ENCODE measurements around the gene THADA. TPM values are rescaled to one million over a fixed set of nuclear protein-coding genes. Genes with fewer than 3 reads are reported as not detected.

The THADA gene
- total and polyA plus RNA-seq, 2 donors (not counting 3 experiments of a cell fraction or from before 2014, with no cell fraction given) = 22.6 to 25.3 TPM

DNA sequence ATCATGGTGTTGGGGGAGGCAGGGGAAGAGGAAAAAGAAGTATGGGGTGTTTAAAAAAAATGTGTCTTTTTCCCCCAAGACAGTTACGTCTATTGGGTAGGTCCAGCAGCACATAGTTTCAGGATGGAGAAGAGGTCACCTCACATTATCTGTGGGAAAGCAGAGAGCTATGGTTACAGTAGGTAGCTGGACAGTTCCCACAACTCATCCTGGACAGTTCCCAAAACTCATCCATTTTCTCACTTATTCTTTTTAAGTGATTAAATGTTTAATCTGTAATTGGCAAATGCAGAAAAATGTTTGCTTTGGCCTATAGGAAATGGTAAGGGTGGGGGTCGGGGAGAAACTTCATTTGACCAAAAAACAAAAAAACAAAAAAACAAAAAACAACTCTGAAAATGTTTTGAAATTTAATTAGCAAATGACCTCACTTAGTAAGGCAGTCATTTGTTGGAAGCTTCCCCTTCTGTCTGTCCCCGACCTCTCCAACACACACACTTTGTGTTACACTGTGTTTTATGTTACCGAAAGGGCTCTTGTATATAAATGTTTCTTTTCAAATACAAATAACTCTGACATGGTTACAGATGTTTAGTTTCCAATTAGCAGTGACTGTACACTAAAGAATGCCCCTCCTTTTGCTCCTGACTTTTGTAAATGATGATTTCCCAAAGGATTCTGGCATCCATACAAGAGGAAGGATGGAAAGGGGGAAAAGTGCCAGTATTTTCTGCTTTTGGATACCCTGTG, 196.1 kb downstream of the THADA start:
- H3K27ac ChIP-seq (ENCODE audit: insufficient read depth, low read depth, low read length) = no peak overlapping the region
- no peaks in the 10 kb centered on the region for H3K9me1 ChIP-seq (replicated peaks; ENCODE audit: control insufficient read depth, extremely low read depth, insufficient read depth, low read length)
- DNase-seq (ENCODE audit: low read depth, low spot score) (peak; percentile 63), FAIRE-seq (no peak)
- no peak overlapping the region for H3K4me3 ChIP-seq (replicated peaks in 1 of 3; ENCODE audit: insufficient read depth in 1 of 3, low read depth in 1 of 3, low read length in 3 of 3)
- no peaks in the 10 kb centered on the region for H4K20me1 ChIP-seq (replicated peaks; ENCODE audit: control insufficient read depth, extremely low read depth, insufficient read depth, low read length)
- TF ChIP-seq GATA2 (IDR thresholded peaks at IDR 0.05; ENCODE audit: insufficient read depth, insufficient read length, low read depth, low read length) (no peak), FOS (IDR thresholded peaks at IDR 0.05; ENCODE audit: borderline replicate concordance, insufficient read depth, low read length) (peak; percentile 17), POLR2AphosphoS5 (IDR thresholded peaks at IDR 0.05; ENCODE audit: insufficient read depth, low read depth, low read length) (no peak), POLR2A (IDR thresholded peaks at IDR 0.05; ENCODE audit: low read depth, low read length) (no peak), EZH2 (IDR thresholded peaks at IDR 0.05; ENCODE audit: borderline replicate concordance, low read depth, low read length, severe bottlenecking) (no peak)
- no peaks in the 10 kb centered on the region for H3K36me3 ChIP-seq (ENCODE audit: control insufficient read depth in 2 of 2, extremely low read depth in 1 of 2, insufficient read depth in 2 of 2, low read length in 2 of 2)
- no peaks in the 10 kb centered on the region for H3K79me2 ChIP-seq (ENCODE audit: control insufficient read depth, insufficient read depth, low read length)
- dilution Hi-C loops (cut with MboI; ENCODE audit: extremely low pct_ligation_motif_present, low sequenced_read_pairs) (no loop called here), intact Hi-C loops (cut with micrococcal nuclease) (no loop called here)
- no peak overlapping the region for H3K9ac ChIP-seq (replicated peaks; ENCODE audit: extremely low read depth, insufficient read depth, low read length)
- H3K4me1 ChIP-seq (ENCODE audit: control insufficient read depth, extremely low read depth, insufficient read depth, low read length) = no peaks in the 10 kb centered on the region
- no peaks in the 10 kb centered on the region for H3K27me3 ChIP-seq (ENCODE audit: control insufficient read depth in 2 of 2, insufficient read depth in 2 of 2, low read length in 2 of 2)
- POLR2A ChIA-PET = no interaction called here
- CTCF ChIA-PET = interaction anchor here (0.7 kb wide), 1 partner anchor 25 kb away, joined by 3 read pairs; no protein-coding TSS in a partner anchor
- H3K4me2 ChIP-seq (ENCODE audit: insufficient read depth, low read length) = no peak overlapping the region
- H2AFZ ChIP-seq (ENCODE audit: low read depth, low read length) = no peak overlapping the region
- H3K9me3 ChIP-seq (replicated peaks; ENCODE audit: control insufficient read depth, insufficient read depth, low read length) = no peaks in the 10 kb centered on the region
- no TSS peak for BruUV-seq (replicated peaks)

DNA sequence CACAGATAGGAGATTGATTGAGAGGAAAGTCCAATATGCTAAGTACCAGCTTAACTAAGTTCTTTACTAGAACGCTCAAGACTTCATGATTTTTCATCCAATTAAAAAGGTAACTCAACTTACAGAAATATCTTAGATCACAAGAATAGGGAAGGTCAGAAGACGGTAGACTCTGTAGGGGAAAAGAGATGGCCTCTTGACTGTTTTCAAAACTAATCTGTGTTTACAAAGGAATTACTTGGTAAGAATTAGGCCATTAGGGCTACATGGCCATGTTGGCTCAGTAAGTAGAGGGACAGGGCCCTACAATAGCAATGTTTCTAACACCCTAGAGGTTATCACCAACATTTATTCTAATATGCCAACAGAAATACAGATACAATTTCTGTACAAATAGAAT, 196.7 kb downstream of the THADA start:
- H3K9ac ChIP-seq (replicated peaks; ENCODE audit: extremely low read depth, insufficient read depth, low read length) = no peak overlapping the region
- no TSS peak for BruUV-seq (replicated peaks)
- H3K27me3 ChIP-seq (ENCODE audit: control insufficient read depth in 2 of 2, insufficient read depth in 2 of 2, low read length in 2 of 2) = no peaks in the 10 kb centered on the region
- CTCF ChIA-PET = interaction anchor here (0.7 kb wide), 1 partner anchor 24 kb away, joined by 3 read pairs; no protein-coding TSS in a partner anchor
- TF ChIP-seq GATA2 (IDR thresholded peaks at IDR 0.05; ENCODE audit: insufficient read depth, insufficient read length, low read depth, low read length) (no peak), MYC (IDR thresholded peaks at IDR 0.05; ENCODE audit: low read depth, low read length) (no peak), EZH2 (IDR thresholded peaks at IDR 0.05; ENCODE audit: borderline replicate concordance, low read depth, low read length, severe bottlenecking) (no peak)
- DNase-seq (ENCODE audit: low read depth, low spot score) (no peak), FAIRE-seq (no peak)
- no peaks in the 10 kb centered on the region for H3K79me2 ChIP-seq (ENCODE audit: control insufficient read depth, insufficient read depth, low read length)
- POLR2A ChIA-PET = no interaction called here
- no peak overlapping the region for H3K4me2 ChIP-seq (ENCODE audit: insufficient read depth, low read length)
- no peaks in the 10 kb centered on the region for H4K20me1 ChIP-seq (replicated peaks; ENCODE audit: control insufficient read depth, extremely low read depth, insufficient read depth, low read length)
- H3K27ac ChIP-seq (ENCODE audit: insufficient read depth, low read depth, low read length) = no peak overlapping the region
- dilution Hi-C loops (cut with MboI; ENCODE audit: extremely low pct_ligation_motif_present, low sequenced_read_pairs) (no loop called here), intact Hi-C loops (cut with micrococcal nuclease) (no loop called here)
- H3K4me1 ChIP-seq (ENCODE audit: control insufficient read depth, extremely low read depth, insufficient read depth, low read length) = no peaks in the 10 kb centered on the region
- no peak overlapping the region for H3K4me3 ChIP-seq (replicated peaks in 1 of 3; ENCODE audit: insufficient read depth in 1 of 3, low read depth in 1 of 3, low read length in 3 of 3)
- no peaks in the 10 kb centered on the region for H3K9me1 ChIP-seq (replicated peaks; ENCODE audit: control insufficient read depth, extremely low read depth, insufficient read depth, low read length)
- no peaks in the 10 kb centered on the region for H3K9me3 ChIP-seq (replicated peaks; ENCODE audit: control insufficient read depth, insufficient read depth, low read length)
- H3K36me3 ChIP-seq (ENCODE audit: control insufficient read depth in 2 of 2, extremely low read depth in 1 of 2, insufficient read depth in 2 of 2, low read length in 2 of 2) = no peaks in the 10 kb centered on the region
- H2AFZ ChIP-seq (ENCODE audit: low read depth, low read length) = no peak overlapping the region

All from endothelial cell of umbilical vein (primary cell).